HG02973 (cell line): ENCODE data around the gene TNFSF11.

Source experiments
- ATAC-seq: cut with Tn5 transposase; IDR thresholded peaks from one replicate; pipeline ENCODE4 v1.9.1; 2021; ENCODE audit warnings: moderate library complexity; ENCODE audit not compliant: unreplicated experiment

The TNFSF11 gene

DNA sequence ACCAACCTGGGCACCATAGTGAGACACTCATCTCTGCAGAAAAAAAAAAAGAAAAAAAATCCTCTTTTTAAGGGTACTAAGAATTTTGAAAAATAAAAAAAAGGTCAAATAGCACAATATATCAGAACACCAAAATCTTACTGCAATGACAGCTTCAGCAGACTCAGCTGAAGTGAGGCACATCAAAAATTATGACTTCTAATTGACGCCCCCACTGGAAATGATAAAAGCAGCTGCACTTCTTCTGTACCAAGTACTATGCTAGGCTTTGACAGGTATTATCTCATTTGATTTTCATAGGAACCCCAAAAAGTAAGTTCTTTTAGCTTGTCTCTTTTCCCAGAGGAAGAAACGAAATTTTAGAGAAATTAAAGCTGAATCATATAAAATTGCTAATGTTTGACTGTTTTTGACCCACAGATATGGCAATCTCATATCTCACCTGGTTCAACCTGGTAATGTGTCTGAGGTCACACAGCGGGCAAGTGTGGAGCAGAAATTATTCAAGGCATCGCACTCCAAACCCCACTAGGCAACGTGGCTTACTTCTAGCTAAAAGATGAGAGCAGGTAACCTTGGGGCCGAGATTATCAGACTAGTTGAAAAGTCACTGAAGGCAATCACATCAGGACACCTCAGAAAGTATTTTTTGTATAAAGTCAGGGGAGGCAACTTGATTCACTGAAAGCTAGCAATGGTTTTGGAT is 78.1 kb downstream of the TNFSF11 start:
- ATAC-seq: no peak

DNA sequence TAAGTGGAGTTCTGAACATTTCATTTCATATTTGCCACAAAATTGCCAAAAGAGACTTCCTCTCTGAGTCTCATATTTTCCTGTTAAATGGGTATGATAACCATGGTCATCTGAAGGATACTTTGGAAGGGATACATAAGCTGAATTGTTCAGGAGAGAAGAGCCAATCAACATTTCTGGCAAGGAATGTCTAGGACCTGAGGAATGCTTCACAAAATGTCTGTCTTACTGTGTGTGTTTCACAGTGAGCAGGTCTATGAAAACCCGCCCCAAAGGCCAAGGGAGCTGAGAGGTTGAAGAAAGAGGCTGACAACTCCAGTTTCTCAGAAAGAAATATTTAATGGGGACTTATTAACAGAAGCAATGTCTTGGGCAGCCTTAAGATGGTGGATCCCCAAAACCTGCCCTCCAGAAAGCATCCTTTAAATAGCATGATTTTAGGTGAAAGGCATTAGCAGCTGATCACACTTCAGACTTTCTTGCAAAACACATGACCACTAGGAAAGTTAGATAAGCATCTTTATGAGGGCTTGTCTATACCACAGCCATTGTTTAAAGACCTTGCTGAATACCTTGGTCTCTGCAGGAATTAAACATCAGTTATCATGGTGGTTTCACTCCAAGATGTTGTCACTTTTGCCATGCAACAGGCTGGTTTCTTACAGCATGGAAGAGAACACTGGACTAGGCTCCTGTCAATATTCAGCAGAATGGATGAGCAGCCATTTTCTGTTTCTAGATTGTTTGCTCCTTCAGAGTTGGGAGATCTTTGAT is 78.9 kb downstream of the TNFSF11 start:
- no peak for ATAC-seq

DNA sequence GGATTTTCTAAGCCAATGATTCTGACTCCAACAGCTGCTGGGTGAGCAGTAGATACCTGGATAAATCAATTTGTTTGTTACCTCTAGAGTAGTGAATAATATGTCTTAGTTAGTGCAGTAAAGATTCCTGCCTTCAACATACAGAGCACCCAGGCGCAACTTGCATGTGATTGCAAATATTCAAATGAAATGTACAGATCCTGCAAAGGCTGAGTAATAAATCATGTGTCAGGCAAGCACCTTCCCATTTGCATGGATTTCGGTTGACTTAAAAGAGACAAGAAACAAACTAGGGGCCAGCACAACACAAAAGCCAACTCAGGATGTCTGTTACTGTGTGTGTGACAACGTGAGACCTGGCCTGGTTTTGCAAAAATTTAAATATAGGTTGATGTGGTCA is 79.7 kb downstream of the TNFSF11 start:
- no peak for ATAC-seq

DNA sequence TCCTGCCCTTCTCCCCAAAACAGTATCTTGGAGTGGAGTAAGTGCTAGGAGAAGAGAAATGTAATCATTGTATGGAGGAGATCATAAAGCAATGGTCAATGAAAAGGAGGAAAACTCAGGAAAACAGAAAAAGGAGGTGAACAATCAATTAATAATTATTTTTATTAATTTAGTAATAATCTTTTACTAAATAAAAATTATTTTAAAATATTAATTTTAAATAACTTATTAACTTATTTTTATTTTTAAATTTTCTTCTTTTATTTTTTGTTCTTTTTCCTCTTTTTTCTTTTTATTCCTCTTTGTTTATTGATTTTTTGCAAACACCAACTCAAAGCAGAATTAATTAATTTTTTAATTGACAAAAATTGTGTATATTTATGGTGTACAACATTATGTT is 80.3 kb downstream of the TNFSF11 start:
- ATAC-seq: no peak

DNA sequence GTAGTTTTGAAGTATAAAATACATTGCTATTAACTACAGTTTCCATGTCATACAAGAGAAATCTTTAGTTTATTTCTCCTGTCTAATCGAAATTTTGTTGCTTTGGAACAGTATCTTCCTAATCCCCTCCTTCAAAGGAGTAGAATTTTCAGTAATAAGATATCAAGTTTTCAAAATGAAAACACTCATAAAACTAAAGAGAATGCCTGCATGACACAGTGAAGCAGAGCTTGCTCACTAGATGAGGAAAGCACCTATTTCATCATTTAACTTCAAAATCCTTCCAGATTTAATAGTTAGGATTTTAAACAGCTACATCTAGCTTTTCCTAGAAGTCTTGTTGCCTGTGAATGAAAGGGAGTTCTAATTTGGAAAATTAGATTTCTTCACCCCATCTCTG is 80.8 kb downstream of the TNFSF11 start:
- no peak for ATAC-seq

DNA sequence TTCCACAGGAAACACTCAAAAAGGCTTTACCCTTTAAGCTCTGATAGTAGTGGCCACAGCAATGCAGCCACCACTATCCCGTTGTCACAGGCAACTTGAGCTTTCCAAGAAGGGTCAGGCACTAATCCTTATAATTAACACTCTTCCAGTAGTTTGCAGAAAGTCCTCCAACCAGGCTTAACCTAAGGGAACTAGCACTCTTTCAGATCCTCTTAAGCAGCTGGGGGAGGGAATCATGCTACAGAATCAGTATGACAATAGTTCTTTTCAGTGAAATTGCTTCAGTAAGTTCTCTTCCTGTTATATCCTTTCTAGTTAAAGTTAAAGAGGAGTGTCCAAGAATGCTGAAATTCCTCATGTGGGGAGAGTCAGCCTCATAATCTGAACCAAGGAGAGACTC is 82.2 kb downstream of the TNFSF11 start:
- no peak for ATAC-seq

DNA sequence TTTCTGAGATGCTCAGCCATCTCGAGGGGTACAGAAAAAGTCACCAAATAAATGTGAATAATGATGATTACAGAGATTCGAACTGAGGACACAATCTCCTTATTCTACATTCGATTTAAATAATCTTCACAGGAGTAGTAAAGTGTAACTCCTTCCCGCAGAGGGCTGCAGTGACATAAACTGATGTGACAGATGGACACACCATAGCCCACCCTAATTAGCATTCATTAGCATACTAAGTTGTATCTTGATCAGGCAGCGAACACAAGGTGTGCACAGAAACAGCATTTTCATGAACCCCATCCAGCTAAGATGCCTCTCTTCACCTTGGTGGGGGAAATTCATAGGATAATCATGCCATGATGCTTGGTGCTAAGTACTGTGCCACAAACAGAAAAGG is 83.0 kb downstream of the TNFSF11 start:
- no peak for ATAC-seq
